Ishikawa (cell line): Measurements from ENCODE around the gene MEGF11.

Source experiments
- CREB1 ChIP-seq: IDR thresholded peaks from 2 replicates; pipeline ENCODE4 v1.6.1; 2012; ENCODE audit warnings: low read depth
- EGR1 ChIP-seq: IDR thresholded peaks from 2 replicates; pipeline ENCODE4 v1.6.1; 2012
- NFIC ChIP-seq: IDR thresholded peaks from 2 replicates; pipeline ENCODE4 v1.6.1; 2012
- REST ChIP-seq: IDR thresholded peaks from 2 replicates; pipeline ENCODE4 v1.6.1; 2012; ENCODE audit warnings: low read depth, mild to moderate bottlenecking
- TAF1 ChIP-seq: IDR thresholded peaks from 2 replicates; pipeline ENCODE4 v1.6.1; 2012; ENCODE audit warnings: low read depth, mild to moderate bottlenecking
- YY1 ChIP-seq: IDR thresholded peaks from 2 replicates; pipeline ENCODE4 v1.6.1; 2012; ENCODE audit warnings: low read depth
- TF ChIP-seq, protein P1 (sequence below): IDR thresholded peaks from 2 replicates; pipeline ENCODE4 v1.6.1; 2012

- TF ChIP-seq, protein P1, sequence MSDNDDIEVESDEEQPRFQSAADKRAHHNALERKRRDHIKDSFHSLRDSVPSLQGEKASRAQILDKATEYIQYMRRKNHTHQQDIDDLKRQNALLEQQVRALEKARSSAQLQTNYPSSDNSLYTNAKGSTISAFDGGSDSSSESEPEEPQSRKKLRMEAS, result no peak
- TF ChIP-seq EGR1, result no peak
- no peak for TF ChIP-seq REST
- no peak for TF ChIP-seq CREB1
- TF ChIP-seq TAF1, result no peak
- no peak for TF ChIP-seq NFIC
- TF ChIP-seq YY1, result no peak
Measured at GRCh38 chr15:66226736-66227135, 26.8 kb downstream of the MEGF11 start.
